ENCODE measurements around the gene CBFA2T2. TPM values are rescaled to one million over a fixed set of nuclear protein-coding genes. Genes with fewer than 3 reads are reported as not detected.
"Not testable (repeated sequence)": the region's sequence is repeated elsewhere in the genome, so short reads cannot be mapped to it uniquely, and the experiment has no call there.

CBFA2T2 gene
- total RNA-seq, 3 donors from 2014 or later (not counting 1 experiment from before 2014, with no cell fraction given) = 16.5 to 27.5 (median 18.5) TPM

GRCh38 chr20:33531885-33532284 lies 42.0 kb downstream of the CBFA2T2 start:
- Histone ChIP-seq H3K9me3 (ENCODE audit: control insufficient read depth, insufficient read depth, low read length) (no peaks in the 10 kb centered on the region), H3K36me3 (ENCODE audit: control insufficient read depth, insufficient read depth, low read length) (peaks cover 2% of the 10 kb centered on the region), H3K4me3 (ENCODE audit: low read length) (no peak overlapping the region), H3K27me3 (ENCODE audit: control insufficient read depth, insufficient read depth, low read length) (no peaks in the 10 kb centered on the region), H3K27ac (ENCODE audit: low read length) (no peak overlapping the region), H3K4me1 (ENCODE audit: control insufficient read depth, insufficient read depth, low read length) (no peaks in the 10 kb centered on the region)
- WGBS (ENCODE audit: insufficient coverage) = 100% methylated on average over 1 of the region's 1 CpG
- peak overlapping the region in 1 of 2 donors; percentile 13 for H3K27ac Mint-ChIP-seq
- H3K9me3 Mint-ChIP-seq = no peaks in the 10 kb centered on the region
- TF ChIP-seq CTCF (IDR thresholded peaks at IDR 0.05) = no peak
- H3K27me3 Mint-ChIP-seq (ENCODE audit: low read depth in 2 of 2) = no peaks in the 10 kb centered on the region
- H3K4me1 Mint-ChIP-seq = peaks cover 15 to 25% of the 10 kb centered on the region in 2 donors
- H3K4me3 Mint-ChIP-seq = no peak overlapping the region
- DNase-seq = no peak
- ATAC-seq = no peak
- intact Hi-C loops (cut with micrococcal nuclease) = no loop called here
- no peaks in the 10 kb centered on the region for H3K36me3 Mint-ChIP-seq

DNA sequence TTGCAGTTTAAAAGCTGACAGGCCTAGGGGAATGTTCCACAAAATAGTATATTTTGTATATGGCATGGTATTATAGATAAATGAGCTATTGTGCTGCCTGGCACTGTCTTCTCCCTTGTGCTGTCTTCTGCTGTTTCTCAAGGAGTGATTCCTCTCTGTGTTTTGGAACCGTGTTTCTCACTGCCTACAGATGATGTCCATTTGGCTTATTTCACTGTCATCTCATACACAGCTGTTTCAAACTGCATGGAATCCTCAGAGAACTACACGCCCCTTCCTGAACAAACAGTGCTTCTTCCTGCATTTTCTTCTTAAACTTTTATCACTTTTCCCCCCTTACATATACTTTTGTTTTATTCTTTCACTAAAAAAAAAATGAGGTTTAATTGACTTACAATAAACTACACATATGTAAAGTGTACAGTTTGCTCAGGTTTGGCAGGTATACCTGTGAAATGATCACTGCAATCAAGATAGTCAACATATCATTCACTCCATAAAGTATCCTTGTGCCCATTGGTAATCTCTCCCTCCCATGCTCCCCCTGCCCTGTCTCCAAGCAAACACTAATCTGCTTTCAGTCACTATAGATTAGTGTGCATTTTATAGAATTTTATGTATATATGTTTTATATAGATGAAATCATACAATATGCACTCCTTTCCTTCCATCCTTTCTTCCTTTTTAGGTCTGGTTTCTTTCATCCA lies 43.0 kb downstream of the CBFA2T2 start:
- no peak overlapping the region for H3K4me3 ChIP-seq (ENCODE audit: low read length)
- no peak overlapping the region for H3K27ac ChIP-seq (ENCODE audit: low read length)
- peak overlapping the region in 1 of 2 donors; percentile 13 for H3K27ac Mint-ChIP-seq
- no peaks in the 10 kb centered on the region for H3K36me3 Mint-ChIP-seq
- peaks cover 2% of the 10 kb centered on the region for H3K36me3 ChIP-seq (ENCODE audit: control insufficient read depth, insufficient read depth, low read length)
- no peak for TF ChIP-seq CTCF (IDR thresholded peaks at IDR 0.05)
- ATAC-seq (no peak), DNase-seq (no peak)
- no peak overlapping the region for H3K4me3 Mint-ChIP-seq
- no peaks in the 10 kb centered on the region for H3K9me3 Mint-ChIP-seq
- H3K27me3 ChIP-seq (ENCODE audit: control insufficient read depth, insufficient read depth, low read length) = no peaks in the 10 kb centered on the region
- WGBS (ENCODE audit: insufficient coverage) = 63% methylated on average over 2 of the region's 2 CpGs
- intact Hi-C loops (cut with micrococcal nuclease) = no loop called here
- no peaks in the 10 kb centered on the region for H3K27me3 Mint-ChIP-seq (ENCODE audit: low read depth in 2 of 2)
- H3K4me1 Mint-ChIP-seq = peaks cover 15 to 29% of the 10 kb centered on the region in 2 donors
- H3K9me3 ChIP-seq (ENCODE audit: control insufficient read depth, insufficient read depth, low read length) = no peaks in the 10 kb centered on the region
- no peaks in the 10 kb centered on the region for H3K4me1 ChIP-seq (ENCODE audit: control insufficient read depth, insufficient read depth, low read length)

DNA sequence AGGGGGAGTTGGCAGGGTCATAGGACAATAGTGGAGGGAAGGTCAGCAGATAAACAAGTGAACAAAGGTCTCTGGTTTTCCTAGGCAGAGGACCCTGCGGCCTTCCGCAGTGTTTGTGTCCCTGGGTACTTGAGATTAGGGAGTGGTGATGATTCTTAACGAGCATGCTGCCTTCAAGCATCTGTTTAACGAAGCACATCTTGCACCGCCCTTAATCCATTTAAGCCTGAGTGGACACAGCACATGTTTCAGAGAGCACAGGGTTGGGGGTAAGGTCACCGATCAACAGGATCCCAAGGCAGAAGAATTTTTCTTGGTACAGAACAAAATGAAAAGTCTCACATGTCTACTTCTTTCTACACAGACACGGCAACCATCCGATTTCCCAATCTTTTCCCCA lies 45.8 kb downstream of the CBFA2T2 start:
- WGBS (ENCODE audit: insufficient coverage) = 84% methylated on average over 4 of the region's 8 CpGs
- DNase-seq; H3K27ac ChIP-seq (ENCODE audit: low read length); H3K9me3 ChIP-seq (ENCODE audit: control insufficient read depth, insufficient read depth, low read length); H3K36me3 Mint-ChIP-seq; H3K27me3 Mint-ChIP-seq (ENCODE audit: low read depth in 2 of 2); H3K9me3 Mint-ChIP-seq; ATAC-seq; H3K4me3 Mint-ChIP-seq; H3K4me3 ChIP-seq (ENCODE audit: low read length); intact Hi-C loops (cut with micrococcal nuclease); H3K36me3 ChIP-seq (ENCODE audit: control insufficient read depth, insufficient read depth, low read length); H3K27me3 ChIP-seq (ENCODE audit: control insufficient read depth, insufficient read depth, low read length); H3K27ac Mint-ChIP-seq; H3K4me1 ChIP-seq (ENCODE audit: control insufficient read depth, insufficient read depth, low read length): not testable (repeated sequence)
- H3K4me1 Mint-ChIP-seq = peaks cover 15 to 30% of the 10 kb centered on the region in 2 donors

- no peak overlapping the region for H3K4me3 Mint-ChIP-seq
Measured at GRCh38 chr20:33537608-33538007, 47.7 kb downstream of the CBFA2T2 start.

More at GRCh38 chr20:33537608-33538007, 47.7 kb downstream of the CBFA2T2 start:
- Mint-ChIP-seq H3K4me1 (peaks cover 12 to 16% of the 10 kb centered on the region in 2 donors), H3K9me3 (no peaks in the 10 kb centered on the region), H3K27me3 (ENCODE audit: low read depth in 2 of 2) (no peaks in the 10 kb centered on the region), H3K36me3 (no peaks in the 10 kb centered on the region), H3K27ac (no peak overlapping the region)
- Histone ChIP-seq H3K4me3 (ENCODE audit: low read length) (no peak overlapping the region), H3K27me3 (ENCODE audit: control insufficient read depth, insufficient read depth, low read length) (no peaks in the 10 kb centered on the region), H3K4me1 (ENCODE audit: control insufficient read depth, insufficient read depth, low read length) (no peaks in the 10 kb centered on the region), H3K9me3 (ENCODE audit: control insufficient read depth, insufficient read depth, low read length) (no peaks in the 10 kb centered on the region), H3K27ac (ENCODE audit: low read length) (no peak overlapping the region), H3K36me3 (ENCODE audit: control insufficient read depth, insufficient read depth, low read length) (no peaks in the 10 kb centered on the region)
- 88% methylated on average over 1 of the region's 2 CpGs for WGBS (ENCODE audit: insufficient coverage)
- DNase-seq = no peak
- ATAC-seq = no peak
- intact Hi-C loops (cut with micrococcal nuclease) = no loop called here
- TF ChIP-seq CTCF (IDR thresholded peaks at IDR 0.05) = no peak
